ENCODE results near the gene TRAPPC2B.
"Not testable (repeated sequence)": the region's sequence is repeated elsewhere in the genome, so short reads cannot be mapped to it uniquely, and the experiment has no call there.

TRAPPC2B gene

GRCh38 chr19:57366776-57367175 lies 3.4 kb downstream of the TRAPPC2B start:
- TF ChIP-seq EZH2phosphoT487 (IDR thresholded peaks at IDR 0.05; ENCODE audit: low read depth) (no peak), CTCF (IDR thresholded peaks at IDR 0.05; ENCODE audit: low read depth, low read length) (no peak)
- no peak overlapping the region for H3K4me2 ChIP-seq (ENCODE audit: low read length)
- no peaks in the 10 kb centered on the region for H3K9me3 ChIP-seq (ENCODE audit: insufficient read depth, low read length)
- no peaks in the 10 kb centered on the region for H4K20me1 ChIP-seq (ENCODE audit: insufficient read depth, low read length)
- no peak overlapping the region for H3K9ac ChIP-seq (ENCODE audit: low read length)
- H3K4me1 ChIP-seq (ENCODE audit: low read length) = peaks cover 12% of the 10 kb centered on the region
- no peak overlapping the region for H2AFZ ChIP-seq (ENCODE audit: low read depth, low read length)
- no peaks in the 10 kb centered on the region for H3K27me3 ChIP-seq (ENCODE audit: low read depth, low read length)
- H3K36me3 ChIP-seq (replicated peaks; ENCODE audit: low read depth, low read length) = peaks cover 2% of the 10 kb centered on the region
- no peak overlapping the region for H3K27ac ChIP-seq (ENCODE audit: low read length)
- H3K4me3 ChIP-seq (ENCODE audit: low read length) = no peak overlapping the region
- H3K79me2 ChIP-seq (ENCODE audit: low read length) = peaks cover 15% of the 10 kb centered on the region

GRCh38 chr19:57374179-57374578 lies 10.8 kb downstream of the TRAPPC2B start:
- TF ChIP-seq CTCF (IDR thresholded peaks at IDR 0.05; ENCODE audit: low read depth, low read length) (no peak), EZH2phosphoT487 (IDR thresholded peaks at IDR 0.05; ENCODE audit: low read depth) (no peak)
- Histone ChIP-seq H3K4me3 (ENCODE audit: low read length) (no peak overlapping the region), H3K27ac (ENCODE audit: low read length) (no peak overlapping the region), H2AFZ (ENCODE audit: low read depth, low read length) (no peak overlapping the region), H3K9me3 (ENCODE audit: insufficient read depth, low read length) (peaks cover 26% of the 10 kb centered on the region), H3K36me3 (replicated peaks; ENCODE audit: low read depth, low read length) (peaks cover 65% of the 10 kb centered on the region), H3K9ac (ENCODE audit: low read length) (no peak overlapping the region), H4K20me1 (ENCODE audit: insufficient read depth, low read length) (no peaks in the 10 kb centered on the region), H3K4me1 (ENCODE audit: low read length) (no peaks in the 10 kb centered on the region), H3K4me2 (ENCODE audit: low read length) (no peak overlapping the region), H3K79me2 (ENCODE audit: low read length) (no peaks in the 10 kb centered on the region), H3K27me3 (ENCODE audit: low read depth, low read length) (no peaks in the 10 kb centered on the region)

GRCh38 chr19:57374647-57375046 lies 11.3 kb downstream of the TRAPPC2B start:
- H2AFZ ChIP-seq (ENCODE audit: low read depth, low read length); H3K4me2 ChIP-seq (ENCODE audit: low read length); H4K20me1 ChIP-seq (ENCODE audit: insufficient read depth, low read length); H3K79me2 ChIP-seq (ENCODE audit: low read length); H3K4me3 ChIP-seq (ENCODE audit: low read length); H3K9ac ChIP-seq (ENCODE audit: low read length); H3K27me3 ChIP-seq (ENCODE audit: low read depth, low read length); H3K27ac ChIP-seq (ENCODE audit: low read length); H3K4me1 ChIP-seq (ENCODE audit: low read length): not testable (repeated sequence)
- Histone ChIP-seq H3K9me3 (ENCODE audit: insufficient read depth, low read length) (peaks cover 31% of the 10 kb centered on the region), H3K36me3 (replicated peaks; ENCODE audit: low read depth, low read length) (peaks cover 69% of the 10 kb centered on the region)

- no peak overlapping the region for H3K27ac ChIP-seq (ENCODE audit: low read length)
- H3K4me1 ChIP-seq (ENCODE audit: low read length) = peaks cover 14% of the 10 kb centered on the region
- H3K4me3 ChIP-seq (ENCODE audit: low read length) = no peak overlapping the region
- H3K27me3 ChIP-seq (ENCODE audit: low read depth, low read length) = no peaks in the 10 kb centered on the region
- peaks cover 74% of the 10 kb centered on the region for H3K36me3 ChIP-seq (replicated peaks; ENCODE audit: low read depth, low read length)
- H3K79me2 ChIP-seq (ENCODE audit: low read length) = no peaks in the 10 kb centered on the region
- TF ChIP-seq CTCF (IDR thresholded peaks at IDR 0.05; ENCODE audit: low read depth, low read length) (no peak), EZH2phosphoT487 (IDR thresholded peaks at IDR 0.05; ENCODE audit: low read depth) (no peak)
- no peak overlapping the region for H2AFZ ChIP-seq (ENCODE audit: low read depth, low read length)
- H3K9ac ChIP-seq (ENCODE audit: low read length) = no peak overlapping the region
- H3K4me2 ChIP-seq (ENCODE audit: low read length) = no peak overlapping the region
- no peaks in the 10 kb centered on the region for H4K20me1 ChIP-seq (ENCODE audit: insufficient read depth, low read length)
- H3K9me3 ChIP-seq (ENCODE audit: insufficient read depth, low read length) = peaks cover 32% of the 10 kb centered on the region
Observed at GRCh38 chr19:57376151-57376550, 12.8 kb downstream of the TRAPPC2B start.

Measured in OCI-LY3 (cell line).